CD4-positive, alpha-beta T cell treated with Interleukin-17A for 1 hour (primary cell): Measurements from ENCODE around the gene NTN4.
"Not testable (repeated sequence)": the region's sequence is repeated elsewhere in the genome, so short reads cannot be mapped to it uniquely, and the experiment has no call there.

Source experiments
- DNase-seq: peaks from one replicate; pipeline ENCODE4 v3.0.0-alpha.2; 2020

NTN4 gene

GRCh38 chr12:95746062-95746461, 44.5 kb downstream of the NTN4 start:
- not testable (repeated sequence) for DNase-seq

GRCh38 chr12:95742586-95742985, 48.0 kb downstream of the NTN4 start:
- no peak for DNase-seq

- DNase-seq, result no peak
These were observed 48.9 kb downstream of the NTN4 start for GRCh38 chr12:95741635-95742034.

DNA sequence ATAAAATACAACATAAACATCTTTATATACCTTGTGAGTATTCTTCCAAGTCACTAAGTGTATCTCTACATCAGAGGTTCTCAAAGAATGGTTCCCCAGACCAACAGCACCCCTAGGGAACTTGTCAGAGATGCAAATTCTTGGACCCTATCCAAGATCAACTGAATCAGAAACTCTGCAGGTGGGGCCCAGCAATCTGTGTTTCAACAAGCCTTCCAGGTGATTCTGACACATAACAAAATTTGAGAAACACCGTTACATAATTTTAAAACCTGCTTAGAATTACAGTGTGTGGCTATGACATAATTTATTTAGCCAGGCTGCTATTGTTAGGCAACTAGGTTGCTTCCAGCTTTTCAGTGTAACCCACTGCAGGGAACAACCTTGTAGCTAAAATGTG, 49.8 kb downstream of the NTN4 start:
- no peak for DNase-seq

GRCh38 chr12:95739561-95740313, 50.8 kb downstream of the NTN4 start:
- no peak for DNase-seq

GRCh38 chr12:95738024-95738611, 52.4 kb downstream of the NTN4 start:
- DNase-seq, result no peak

DNA sequence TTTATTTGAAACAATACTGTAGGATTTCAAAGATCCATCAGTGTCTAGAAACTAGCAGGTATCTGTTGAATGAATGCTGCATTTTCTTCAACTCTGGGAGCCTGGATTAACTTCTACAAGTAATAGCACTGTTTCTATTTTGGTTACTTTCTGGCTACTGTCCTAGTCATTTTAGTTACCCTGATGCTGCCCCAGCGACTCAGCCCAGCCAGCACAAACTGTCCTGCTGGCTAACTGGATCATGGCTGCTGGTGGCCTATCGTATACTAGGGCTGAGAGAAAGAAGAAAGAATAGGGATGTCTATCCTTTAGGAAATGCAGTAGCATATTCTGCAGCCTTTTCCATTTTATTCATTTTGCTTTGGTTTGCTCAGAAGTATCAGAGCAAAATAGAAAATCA, 53.9 kb downstream of the NTN4 start:
- no peak for DNase-seq

DNA sequence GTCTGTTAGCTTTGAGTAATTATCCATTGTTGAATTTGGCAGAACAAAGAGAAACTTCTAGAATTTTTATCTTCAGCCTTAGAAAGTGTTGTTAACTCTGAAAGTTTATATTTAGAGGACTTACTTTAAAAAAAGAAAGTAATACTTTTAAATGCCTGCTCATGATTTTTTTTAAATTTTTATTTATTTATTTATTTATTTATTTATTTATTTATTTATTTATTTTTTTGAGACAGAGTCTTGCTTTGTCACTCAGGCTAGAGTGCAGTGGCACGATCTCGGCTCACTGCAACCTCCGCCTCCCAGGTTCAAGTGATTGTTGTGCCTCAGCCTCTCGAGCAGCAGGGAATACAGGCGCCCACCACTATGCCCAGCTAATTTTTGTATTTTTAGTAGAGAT, 54.8 kb downstream of the NTN4 start:
- DNase-seq, result not testable (repeated sequence)

DNA sequence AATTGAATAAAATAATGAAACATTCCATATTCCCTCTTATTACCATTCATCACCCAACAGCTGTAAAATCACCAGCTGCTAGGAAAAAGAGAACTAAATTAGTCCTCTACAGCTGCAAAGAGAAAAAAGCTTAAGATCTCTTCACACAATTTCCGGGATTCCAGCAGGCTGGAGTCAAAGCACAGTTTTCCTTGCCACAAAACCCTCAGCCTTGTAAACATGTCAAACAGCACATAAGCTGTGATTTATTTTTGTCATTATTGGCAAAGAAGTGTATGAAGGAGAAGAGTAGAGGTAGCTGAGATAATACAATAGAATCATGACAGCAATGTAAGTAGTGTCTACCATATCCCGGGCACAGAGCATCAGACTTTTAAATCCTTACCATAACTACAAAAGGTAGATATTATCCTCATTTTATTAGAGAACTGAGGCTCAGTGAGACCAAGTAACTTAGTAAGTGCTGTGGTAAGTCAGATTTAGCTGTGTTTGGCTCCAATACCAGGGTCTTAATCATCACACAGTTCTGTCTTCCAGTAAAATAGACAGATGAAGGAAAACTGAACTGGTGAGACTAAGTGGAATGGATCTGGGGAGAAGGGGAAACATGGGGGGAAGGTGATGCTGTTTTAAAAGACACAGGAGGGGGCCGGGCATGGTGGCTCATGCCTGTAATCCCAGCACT, 57.3 kb downstream of the NTN4 start:
- DNase-seq, result no peak

DNA sequence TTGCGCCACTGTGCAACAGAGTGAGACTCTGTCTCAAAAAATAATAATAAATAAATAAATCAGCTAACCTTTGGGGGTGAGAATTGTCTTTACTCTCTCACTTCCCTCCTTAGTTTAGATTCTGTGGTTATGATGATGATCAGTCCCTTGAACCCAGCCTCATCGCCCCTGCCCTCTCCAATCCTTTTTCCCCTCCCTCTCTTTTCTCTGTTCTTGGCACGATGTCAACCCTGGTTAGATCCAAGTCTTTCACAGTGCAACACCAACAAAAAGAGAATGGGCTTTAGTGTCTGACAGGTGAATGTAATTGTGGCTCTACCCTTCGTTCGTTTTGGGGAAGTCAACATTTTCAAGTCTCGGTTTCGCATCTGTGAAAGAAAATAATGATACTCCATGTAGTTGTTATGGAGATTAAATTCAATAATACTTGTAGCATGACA, 59.0 kb downstream of the NTN4 start:
- no peak for DNase-seq

DNA sequence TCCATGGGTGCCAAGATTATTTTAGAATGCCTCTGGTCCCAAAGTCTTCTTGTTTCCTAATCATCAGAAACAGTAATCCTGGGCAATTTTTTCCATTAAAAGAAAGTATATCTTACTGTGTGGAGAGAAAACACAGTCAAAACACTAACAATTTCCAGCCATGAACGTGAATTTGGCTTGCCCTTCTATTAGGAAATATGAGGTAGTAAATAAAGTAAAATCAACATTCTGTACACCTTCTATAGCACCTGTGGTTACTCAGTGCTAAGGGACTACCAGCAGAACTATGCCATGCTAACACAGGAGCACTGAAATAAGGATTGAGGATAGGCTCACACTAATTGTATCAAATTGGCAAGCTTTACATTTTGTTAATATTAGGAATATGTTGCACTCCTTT, 60.1 kb downstream of the NTN4 start:
- no peak for DNase-seq

DNA sequence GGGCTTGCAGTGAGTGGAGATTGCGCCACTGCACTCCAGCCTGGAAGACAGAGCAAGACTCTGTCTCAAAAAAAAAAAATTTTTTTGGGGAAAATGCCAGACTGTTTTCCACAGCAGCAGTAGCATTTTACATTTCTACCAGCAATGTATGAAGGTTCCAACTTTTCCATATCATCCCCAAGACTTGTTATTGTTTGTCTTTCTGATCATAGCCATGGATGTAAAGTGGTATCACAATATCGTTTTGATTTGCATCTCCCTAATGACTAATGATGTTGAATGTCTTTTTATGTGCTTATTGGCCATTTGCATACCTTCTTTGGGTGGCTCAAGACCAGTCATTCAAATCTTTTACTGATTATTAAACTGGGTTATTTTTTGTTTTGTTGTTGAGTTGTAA, 63.7 kb downstream of the NTN4 start:
- DNase-seq, result no peak

GRCh38 chr12:95724767-95725166, 65.8 kb downstream of the NTN4 start:
- DNase-seq, result no peak

- DNase-seq, result no peak
These were observed 66.7 kb downstream of the NTN4 start for GRCh38 chr12:95723693-95724384.

GRCh38 chr12:95721320-95721719, 69.2 kb downstream of the NTN4 start:
- DNase-seq, result no peak

- DNase-seq, result no peak
These were observed 70.4 kb downstream of the NTN4 start for GRCh38 chr12:95720146-95720545.

- DNase-seq, result no peak
These were observed 71.8 kb downstream of the NTN4 start for GRCh38 chr12:95718772-95719171.

DNA sequence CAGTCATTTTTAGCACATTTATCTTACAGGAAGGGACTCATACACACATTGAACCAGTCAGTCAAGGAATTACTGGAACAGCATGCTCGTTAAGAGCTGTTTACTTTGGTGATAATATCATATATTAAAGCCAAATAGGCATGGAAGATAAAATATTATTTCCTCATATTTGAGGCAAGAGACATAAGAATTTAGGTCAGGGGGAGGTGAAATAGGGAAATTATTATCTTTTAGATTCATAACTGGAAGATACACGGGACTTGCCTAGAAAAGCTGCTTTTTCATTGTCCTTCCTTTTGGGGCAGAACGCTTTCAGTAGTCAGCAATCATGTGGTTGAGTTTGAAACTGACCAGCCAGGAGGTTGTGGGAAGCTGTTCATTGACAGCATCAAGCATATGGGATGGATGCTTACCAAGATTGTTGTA, 72.5 kb downstream of the NTN4 start:
- DNase-seq, result no peak

GRCh38 chr12:95717316-95717928, 73.1 kb downstream of the NTN4 start:
- DNase-seq, result no peak

DNA sequence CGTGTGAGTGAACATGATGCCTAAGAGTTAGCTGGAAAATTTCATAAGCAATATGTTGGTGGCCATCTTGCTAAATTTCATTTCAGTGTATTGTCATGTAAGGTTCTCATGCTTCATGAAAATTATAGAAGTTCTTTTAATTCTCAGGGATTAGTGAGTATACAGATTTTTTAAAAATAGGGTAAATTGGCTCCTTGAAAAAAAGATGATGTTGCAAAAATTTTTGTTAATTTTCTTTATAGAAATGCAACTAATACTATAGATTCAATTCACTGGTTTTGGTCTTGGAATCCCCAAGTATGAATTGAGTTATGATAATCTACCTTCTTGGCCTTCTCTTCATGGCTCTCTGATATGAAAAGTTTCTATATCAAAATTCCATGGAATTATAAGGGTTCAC, 75.4 kb downstream of the NTN4 start:
- DNase-seq, result no peak

- no peak for DNase-seq
These were observed 78.3 kb downstream of the NTN4 start for GRCh38 chr12:95712269-95712668.

GRCh38 chr12:95710386-95710785, 80.2 kb downstream of the NTN4 start:
- DNase-seq, result no peak

- no peak for DNase-seq
These were observed 81.4 kb downstream of the NTN4 start for GRCh38 chr12:95709152-95709551.
